ENCODE measurements around the gene ANKRD13C.

ANKRD13C gene

DNA sequence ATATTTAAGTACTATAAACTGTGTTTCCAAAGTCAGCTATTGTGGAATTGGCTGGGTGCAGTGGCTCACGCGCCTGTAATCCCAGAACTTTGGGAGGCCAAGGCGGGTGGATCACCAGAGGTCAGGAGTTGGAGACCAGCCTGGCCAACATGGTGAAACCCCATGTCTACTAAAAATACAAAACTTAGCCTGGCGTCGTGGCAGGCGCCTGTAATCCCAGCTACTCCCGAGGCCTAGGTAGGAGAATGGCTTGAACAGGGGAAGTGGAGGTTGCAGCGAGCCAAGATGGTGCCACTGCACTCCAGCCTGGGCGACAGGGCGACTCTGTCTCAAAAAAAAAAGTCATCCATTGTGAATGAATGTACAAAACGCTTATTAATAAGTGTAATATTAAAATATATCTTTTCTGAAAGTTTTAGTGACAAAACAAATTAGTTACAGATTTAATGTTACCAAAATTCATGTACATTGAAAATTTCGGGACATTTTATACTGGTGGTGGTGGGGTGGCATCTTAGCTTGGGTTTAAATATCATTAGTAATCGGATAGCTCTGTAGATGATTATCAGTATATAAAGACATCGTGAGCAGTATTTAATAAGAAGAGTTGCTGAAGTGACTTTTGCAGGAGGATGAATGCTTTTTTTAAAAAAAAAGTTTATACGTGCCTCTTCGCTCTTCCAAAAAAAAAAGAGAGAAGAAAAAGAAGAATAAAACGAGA is 133.8 kb downstream of the ANKRD13C start:
- no peak for DNase-seq (ENCODE audit: low spot score)

DNA sequence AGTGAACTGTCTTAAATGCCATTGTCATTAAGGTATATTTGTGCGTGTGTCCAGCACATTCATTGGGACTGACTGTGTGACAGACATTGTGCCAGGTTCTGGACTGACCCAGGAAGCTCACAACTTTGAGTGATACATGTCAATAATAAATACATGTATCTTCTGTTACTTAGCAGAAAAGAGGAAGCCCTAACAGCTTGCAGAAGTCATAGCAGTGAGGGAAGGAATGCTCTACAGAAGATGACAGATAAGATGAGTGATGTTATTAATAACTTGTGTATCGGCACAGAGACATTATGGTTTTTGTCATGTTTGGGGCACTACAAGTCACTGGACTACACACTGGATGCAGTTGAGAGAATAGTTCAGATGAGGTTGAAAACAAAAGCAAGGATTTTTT is 134.5 kb downstream of the ANKRD13C start:
- no peak for DNase-seq (ENCODE audit: low spot score)

- no peak for DNase-seq (ENCODE audit: low spot score)
Observed at GRCh38 chr1:70211541-70211940, 143.0 kb downstream of the ANKRD13C start.

DNA sequence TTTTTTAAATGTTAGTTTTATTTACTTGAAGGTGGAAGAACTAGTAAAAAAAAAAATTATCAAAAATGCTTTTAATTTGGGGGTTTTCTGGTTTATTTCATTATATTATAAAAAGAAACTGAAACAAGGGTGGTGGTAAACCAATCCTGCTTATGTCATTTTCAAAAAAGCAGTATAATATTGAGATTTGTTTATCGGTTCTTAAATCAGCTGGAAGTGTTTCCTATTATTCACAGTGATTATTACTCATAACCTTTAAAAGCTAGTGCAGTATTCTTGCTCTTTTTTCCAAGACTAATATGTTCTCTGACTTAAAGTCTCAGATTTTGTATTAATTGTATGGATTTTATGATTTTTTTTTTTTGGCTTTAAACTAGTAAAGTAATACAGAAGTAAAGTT is 143.7 kb downstream of the ANKRD13C start:
- no peak for DNase-seq (ENCODE audit: low spot score)

Data from HuH-7.5 (cell line).